Psoas muscle (tissue), 8 donors: Measurements from ENCODE around the gene RRP9. TPM values are rescaled to one million over a fixed set of nuclear protein-coding genes. Genes with fewer than 3 reads are reported as not detected.
A peak's percentile ranks its signal among the peaks of the same experiment; 100 is the strongest.

Source experiments
- ATAC-seq, 4 donors: fragments of 200-7000 bp; cut with Tn5 transposase; one replicate each; pipeline ENCODE4 v1.9.1; 2020; ENCODE audit warnings: moderate library complexity in 3 of 4, mild to moderate bottlenecking in 2 of 4
- DNase-seq, 2 donors: peaks; one replicate each; pipeline ENCODE4 v3.0.0-alpha.2; 2020
- H3K27ac ChIP-seq: fragments of 200-600 bp; one replicate; pipeline ENCODE4 v1.8.0; 2022
- H3K27me3 ChIP-seq, 3 donors: fragments of 200-600 bp in 1 of 3; one replicate each; pipeline versions ENCODE4 v1.6.1 to v1.8.0; 2013 to 2022; ENCODE audit warnings: low read length in 2 of 3, mild to moderate bottlenecking in 2 of 3, moderate library complexity in 1 of 3; ENCODE audit not compliant: insufficient read depth in 3 of 3
- H3K36me3 ChIP-seq, 2 donors: fragments of 200-600 bp in 1 of 2; one replicate each; pipeline versions ENCODE4 v1.6.1 to v1.8.0; 2013 to 2022; ENCODE audit warnings: low read depth in 1 of 2, mild to moderate bottlenecking in 1 of 2, moderate library complexity in 1 of 2; ENCODE audit not compliant: insufficient read depth in 1 of 2
- H3K4me1 ChIP-seq: fragments of 200-600 bp; one replicate; pipeline ENCODE4 v1.8.0; 2022
- H3K4me3 ChIP-seq: fragments of 200-600 bp; one replicate; pipeline ENCODE4 v1.8.0; 2022; ENCODE audit warnings: mild to moderate bottlenecking
- H3K9me3 ChIP-seq: fragments of 200-600 bp; one replicate; pipeline ENCODE4 v1.8.0; 2022
- WGBS, 3 donors: extraction: QIAGEN DNeasy Blood & Tissue Kit; methylation state at CpG; one replicate each; pipeline versions ENCODE4 v1.1.6 to v1.1.7; 2013; 5-methylcytosine and 5-hydroxymethylcytosine counted together
- intact Hi-C, 2 donors: fragments of 100-400 bp; cut with DNase I; formaldehyde crosslinking; loops; one replicate each; pipeline versions ENCODE4 v1.11.0 to v1.14.2; 2022
- polyA plus RNA-seq, 3 donors: library from polyadenylated mRNA; stranded (reverse); fragments of 200-250 nt; gene quantifications; one replicate each; pipeline ENCODE4 v1.2.3, GENCODE V29; 2013
- total RNA-seq, 4 donors: library from RNA; stranded (reverse); fragmentation: NEBNext Ultra II Directional in 2 of 4; extraction: Animal tissue kit (Norgen Biotek cat#: 25700) in 2 of 4; gene quantifications; one replicate each; pipeline versions ENCODE4 v1.2.1 to v1.2.4, GENCODE V29; 2021 to 2023
- TF ChIP-seq, protein P1 (sequence below): fragments of 200-600 bp; IDR thresholded peaks from one replicate; pipeline ENCODE4 v1.8.0; 2022; ENCODE audit warnings: antibody characterized with exemption
- donor health status: healthy with polysubstance abuse.
- donor health status: DM: no; HTN: no; CAD: no; lungs with moderate emphysema.
- donor health status: Bipolar disorder and iron deficiency.
- donor health status: healthy.
- donor health status: DM: yes; HTN: yes; CAD: no.
- donor health status: DM: no; HTN: no; CAD: no.
- donor health status: DM: no; HTN: no; CAD: no.
- donor health status: DM: yes; HTN: yes; CAD: no.

RRP9 gene
- total and polyA plus RNA-seq, 7 donors: 19.9 to 61.4 (median 28.2) TPM

DNA sequence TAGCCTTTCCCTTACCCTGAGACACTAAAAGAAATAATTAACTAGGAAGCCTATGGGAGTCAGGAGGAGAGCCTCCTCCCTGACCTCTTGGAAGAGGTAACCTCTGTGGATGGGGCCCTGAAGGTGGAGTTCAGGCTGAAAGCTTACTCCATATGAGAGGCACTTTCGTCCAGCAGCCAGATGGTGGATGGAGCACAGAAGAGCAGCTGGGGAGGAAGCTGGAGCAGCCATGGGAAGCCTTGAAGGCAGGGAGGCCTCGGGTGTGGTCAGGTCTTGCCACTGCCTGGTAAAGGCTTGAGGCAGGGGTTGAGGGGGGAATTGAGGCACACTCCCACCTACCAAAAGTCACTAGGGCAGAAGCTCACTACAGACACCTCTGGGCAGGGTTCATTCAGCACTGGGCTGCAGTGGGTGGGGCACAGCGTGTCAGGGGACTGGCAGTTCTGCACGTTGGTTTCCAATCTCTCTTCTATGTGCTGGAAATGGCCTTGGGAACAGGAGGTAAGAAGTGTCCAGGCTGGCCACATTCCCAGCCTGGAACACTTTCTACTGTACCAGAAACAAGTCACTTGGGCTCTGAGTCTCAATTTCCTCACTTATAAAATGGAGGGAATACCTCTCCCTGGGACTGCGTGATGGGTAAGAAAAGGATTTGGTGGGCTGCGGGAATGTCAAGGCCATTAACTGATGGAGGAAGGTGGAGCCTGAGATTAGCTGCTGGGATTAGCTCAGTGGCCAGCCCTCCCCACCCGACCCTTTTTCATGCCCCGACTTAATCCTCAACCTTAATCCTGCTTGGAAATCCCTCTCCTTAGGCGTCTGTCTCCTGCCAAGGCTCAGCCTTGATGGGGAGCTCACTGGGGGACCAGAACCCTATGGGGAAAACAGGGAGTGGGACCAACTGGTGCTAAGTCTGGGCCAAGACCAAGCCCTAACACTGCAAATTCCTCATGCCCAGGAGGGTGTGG lies 20.2 kb upstream of the RRP9 start:
- H3K36me3 ChIP-seq: peaks cover 0 to 48% of the 10 kb centered on the region in 2 donors
- DNase-seq (peak in 1 of 2 donors; percentile 77), ATAC-seq (peak in 3 of 4 donors; percentile 18 to 80 (median 66))
- H3K27ac ChIP-seq: peak overlapping the region; percentile 64
- no peaks in the 10 kb centered on the region for H3K9me3 ChIP-seq
- peaks cover 49% of the 10 kb centered on the region for H3K4me1 ChIP-seq
- no peaks in the 10 kb centered on the region for H3K27me3 ChIP-seq
- intact Hi-C loops: no loop called here
- WGBS, 3 donors: 34 to 52% (median 42%) methylated on average over 9 of the region's 9 CpGs
- TF ChIP-seq, protein P1, sequence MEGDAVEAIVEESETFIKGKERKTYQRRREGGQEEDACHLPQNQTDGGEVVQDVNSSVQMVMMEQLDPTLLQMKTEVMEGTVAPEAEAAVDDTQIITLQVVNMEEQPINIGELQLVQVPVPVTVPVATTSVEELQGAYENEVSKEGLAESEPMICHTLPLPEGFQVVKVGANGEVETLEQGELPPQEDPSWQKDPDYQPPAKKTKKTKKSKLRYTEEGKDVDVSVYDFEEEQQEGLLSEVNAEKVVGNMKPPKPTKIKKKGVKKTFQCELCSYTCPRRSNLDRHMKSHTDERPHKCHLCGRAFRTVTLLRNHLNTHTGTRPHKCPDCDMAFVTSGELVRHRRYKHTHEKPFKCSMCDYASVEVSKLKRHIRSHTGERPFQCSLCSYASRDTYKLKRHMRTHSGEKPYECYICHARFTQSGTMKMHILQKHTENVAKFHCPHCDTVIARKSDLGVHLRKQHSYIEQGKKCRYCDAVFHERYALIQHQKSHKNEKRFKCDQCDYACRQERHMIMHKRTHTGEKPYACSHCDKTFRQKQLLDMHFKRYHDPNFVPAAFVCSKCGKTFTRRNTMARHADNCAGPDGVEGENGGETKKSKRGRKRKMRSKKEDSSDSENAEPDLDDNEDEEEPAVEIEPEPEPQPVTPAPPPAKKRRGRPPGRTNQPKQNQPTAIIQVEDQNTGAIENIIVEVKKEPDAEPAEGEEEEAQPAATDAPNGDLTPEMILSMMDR: no peak
- H3K4me3 ChIP-seq: no peak overlapping the region

DNA sequence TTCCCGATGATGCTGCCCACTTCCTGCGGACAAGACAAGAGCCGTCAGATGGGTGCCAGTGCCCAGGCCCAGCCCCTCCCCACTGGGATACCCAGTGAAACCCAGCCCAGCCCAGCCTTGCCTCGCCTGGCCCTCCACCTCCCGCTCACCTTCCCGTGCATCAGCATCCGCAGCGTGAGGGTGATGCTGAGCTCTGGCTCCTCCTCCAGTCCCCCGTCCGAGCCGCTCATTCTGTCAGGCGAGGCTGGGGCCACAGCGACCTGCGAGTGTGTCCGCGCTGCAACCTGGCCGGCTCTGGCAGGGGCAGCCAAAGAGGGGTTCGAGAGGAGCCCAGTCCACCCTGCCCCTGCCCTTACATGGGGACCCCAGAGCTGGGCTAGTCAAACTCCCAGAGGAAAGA lies 19.3 kb upstream of the RRP9 start:
- WGBS, 3 donors: 92 to 94% (median 92%) methylated on average over 18 of the region's 18 CpGs

DNA sequence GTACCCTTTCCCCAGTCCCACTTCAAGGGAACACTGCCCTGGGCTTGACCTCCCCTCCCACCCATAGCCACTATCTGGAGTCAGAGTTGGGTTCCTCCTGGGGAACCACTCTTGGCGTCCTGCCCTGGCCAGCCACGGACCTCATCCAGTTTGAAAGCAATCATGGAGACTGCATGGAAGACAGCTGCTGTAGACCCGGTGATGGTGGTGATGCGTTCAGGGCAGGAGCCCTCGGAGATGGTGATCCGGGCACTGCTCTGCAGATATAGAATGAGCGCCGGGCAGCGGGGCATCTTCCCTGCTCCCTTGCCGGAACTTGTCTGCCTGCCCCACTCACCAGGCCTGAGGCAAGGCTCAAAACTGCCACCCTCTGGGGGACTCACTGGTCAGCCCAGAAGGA lies 18.7 kb upstream of the RRP9 start:
- no peaks in the 10 kb centered on the region for H3K27me3 ChIP-seq
- H3K36me3 ChIP-seq: peaks cover 0 to 49% of the 10 kb centered on the region in 2 donors
- DNase-seq (no peak), ATAC-seq (no peak)
- 79 to 92% (median 80%) methylated on average over 10 of the region's 10 CpGs for WGBS, 3 donors
- no peak overlapping the region for H3K27ac ChIP-seq
- no peaks in the 10 kb centered on the region for H3K9me3 ChIP-seq
- peaks cover 49% of the 10 kb centered on the region for H3K4me1 ChIP-seq
- TF ChIP-seq, protein P1: no peak
- intact Hi-C loops: no loop called here
- no peak overlapping the region for H3K4me3 ChIP-seq

More for the DNA sequence above, 19.3 kb upstream of the RRP9 start:
- peaks cover 0 to 49% of the 10 kb centered on the region in 2 donors for H3K36me3 ChIP-seq
- no peak overlapping the region for H3K27ac ChIP-seq
- no peaks in the 10 kb centered on the region for H3K27me3 ChIP-seq
- no peak overlapping the region for H3K4me3 ChIP-seq
- DNase-seq (no peak), ATAC-seq (no peak)
- H3K4me1 ChIP-seq: peaks cover 51% of the 10 kb centered on the region
- TF ChIP-seq, protein P1: no peak
- H3K9me3 ChIP-seq: no peaks in the 10 kb centered on the region
- intact Hi-C loops: no loop called here

DNA sequence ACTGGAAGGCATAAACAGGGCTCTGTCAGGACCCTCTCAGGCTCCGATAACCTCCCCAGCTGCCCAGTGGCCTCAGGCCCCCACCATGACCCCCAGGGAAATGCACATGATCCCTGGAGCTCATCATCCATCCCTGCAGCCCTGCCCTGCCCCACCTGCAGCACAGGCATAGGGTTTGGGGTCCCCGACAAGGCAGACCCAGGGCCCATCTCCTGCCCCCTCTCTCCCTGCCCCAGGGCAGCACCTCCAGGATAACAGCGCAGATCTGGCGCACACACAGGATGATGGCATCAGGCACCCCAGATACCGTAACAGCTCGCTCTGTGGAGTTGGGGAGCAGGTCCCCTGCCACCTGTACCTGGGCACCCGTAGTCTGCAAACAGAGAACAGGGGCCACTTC lies 17.9 kb upstream of the RRP9 start:
- ATAC-seq (no peak), DNase-seq (no peak)
- TF ChIP-seq, protein P1: no peak
- Histone ChIP-seq H3K9me3 (no peaks in the 10 kb centered on the region), H3K4me1 (peaks cover 46% of the 10 kb centered on the region), H3K36me3 (peaks cover 0 to 49% of the 10 kb centered on the region in 2 donors), H3K27me3 (no peaks in the 10 kb centered on the region), H3K4me3 (no peak overlapping the region), H3K27ac (no peak overlapping the region)
- intact Hi-C loops: no loop called here
- WGBS, 3 donors: 93 to 97% (median 97%) methylated on average over 7 of the region's 7 CpGs
